ENCODE results near the gene ZNF253. TPM values are rescaled to one million over a fixed set of nuclear protein-coding genes. Genes with fewer than 3 reads are reported as not detected.
A peak's percentile ranks its signal among the peaks of the same experiment; 100 is the strongest.
"Not testable (repeated sequence)": the region's sequence is repeated elsewhere in the genome, so short reads cannot be mapped to it uniquely, and the experiment has no call there.

Gene ZNF253
- total RNA-seq, 2 experiments from 2014 or later, result 29.9 to 39.1 TPM

DNA sequence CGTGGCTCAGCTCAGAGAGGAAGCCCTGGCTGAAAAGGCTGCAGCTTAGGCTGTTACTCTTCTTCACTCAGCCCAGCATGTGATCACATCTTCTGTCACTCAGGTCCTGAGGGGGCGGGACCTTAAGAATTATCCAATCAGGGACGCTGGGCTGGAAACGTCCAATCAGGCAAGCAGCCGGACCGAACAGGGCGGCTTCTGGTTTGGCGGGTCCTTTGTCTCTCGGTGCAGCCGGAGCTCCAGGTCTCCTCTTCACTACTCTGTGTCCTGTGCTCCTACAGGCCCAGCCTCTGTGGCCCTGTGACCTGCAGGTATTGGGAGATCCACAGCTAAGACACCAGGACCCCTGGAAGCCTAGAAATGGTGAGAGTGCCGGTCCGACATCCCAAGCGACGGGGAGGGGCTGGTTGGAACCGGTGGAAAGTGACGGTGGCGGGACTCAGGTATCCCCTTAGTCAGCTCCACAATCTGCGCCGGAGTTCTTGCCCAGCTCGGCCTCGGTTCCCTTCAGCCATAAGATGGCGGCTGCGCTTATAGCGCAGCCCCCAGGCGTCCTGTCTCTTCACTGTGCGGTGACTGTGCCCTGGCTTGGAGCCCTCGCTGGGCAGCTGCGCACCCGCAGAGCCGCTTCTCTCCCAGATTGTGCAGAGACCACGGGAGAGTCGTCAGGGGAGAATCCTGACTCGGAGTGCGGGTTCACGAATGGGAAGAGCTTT, 35.2 kb downstream of the ZNF253 start, which contains the start of gene ZNF93:
ZNF93 (plus strand) TSS at position 218 of the 716 bp plus-strand sequence; CDS start at position 361, 143 bp downstream.
- H3K4me1 ChIP-seq (ENCODE audit: insufficient read depth, low read length, poor library complexity, severe bottlenecking), result peaks cover 12% of the 10 kb centered on the region
- no peaks in the 10 kb centered on the region for H4K20me1 ChIP-seq (ENCODE audit: insufficient read depth, low read length)
- peak within 1 kb of the TSS; percentile 98 for H3K4me3 ChIP-seq (ENCODE audit: low read depth, low read length, poor library complexity, severe bottlenecking)
- H2AFZ ChIP-seq (ENCODE audit: low read length), result peak within 1 kb of the TSS; percentile 95
- H3K36me3 ChIP-seq (ENCODE audit: insufficient read depth, low read length), result peaks cover 38% of the 10 kb centered on the region
- BruUV-seq (replicated peaks), result TSS peak; percentile 44
- ChIA-PET POLR2A (interaction anchor here (0.6 to 2.5 kb wide), 11 partner anchors 11 to 1937 kb away, joined by 3 to 10 read pairs (median 3); partner anchors contain the start of genes ZNF101, ZNF253, ZNF506 and ZNF682), CTCF (ENCODE audit: unreplicated experiment) (interaction anchor here (0.6 kb wide), 1 partner anchor 1241 kb away, joined by 4 read pairs; the partner anchor contains the start of gene ZNF431)
- TF ChIP-seq EZH2phosphoT487 (IDR thresholded peaks at IDR 0.05; ENCODE audit: borderline replicate concordance, low read depth, low read length), result no peak
- TF ChIP-seq, protein P1, sequence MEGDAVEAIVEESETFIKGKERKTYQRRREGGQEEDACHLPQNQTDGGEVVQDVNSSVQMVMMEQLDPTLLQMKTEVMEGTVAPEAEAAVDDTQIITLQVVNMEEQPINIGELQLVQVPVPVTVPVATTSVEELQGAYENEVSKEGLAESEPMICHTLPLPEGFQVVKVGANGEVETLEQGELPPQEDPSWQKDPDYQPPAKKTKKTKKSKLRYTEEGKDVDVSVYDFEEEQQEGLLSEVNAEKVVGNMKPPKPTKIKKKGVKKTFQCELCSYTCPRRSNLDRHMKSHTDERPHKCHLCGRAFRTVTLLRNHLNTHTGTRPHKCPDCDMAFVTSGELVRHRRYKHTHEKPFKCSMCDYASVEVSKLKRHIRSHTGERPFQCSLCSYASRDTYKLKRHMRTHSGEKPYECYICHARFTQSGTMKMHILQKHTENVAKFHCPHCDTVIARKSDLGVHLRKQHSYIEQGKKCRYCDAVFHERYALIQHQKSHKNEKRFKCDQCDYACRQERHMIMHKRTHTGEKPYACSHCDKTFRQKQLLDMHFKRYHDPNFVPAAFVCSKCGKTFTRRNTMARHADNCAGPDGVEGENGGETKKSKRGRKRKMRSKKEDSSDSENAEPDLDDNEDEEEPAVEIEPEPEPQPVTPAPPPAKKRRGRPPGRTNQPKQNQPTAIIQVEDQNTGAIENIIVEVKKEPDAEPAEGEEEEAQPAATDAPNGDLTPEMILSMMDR (conservative IDR thresholded peaks at IDR 0.05; ENCODE audit: low read length), result no peak
- no peaks in the 10 kb centered on the region for H3K9me2 ChIP-seq (ENCODE audit: insufficient read depth, low read length)
- DNase-seq (ENCODE audit: low spot score), result peak; percentile 98
- H3K9me3 ChIP-seq (ENCODE audit: low read length), result peaks cover 16% of the 10 kb centered on the region; the same call in 1 of the 2 replicates
- intact Hi-C loops (cut with micrococcal nuclease; ENCODE audit: unreplicated experiment), result loop anchor here (5.0 kb wide), 3 partner anchors 34 to 234 kb away; partner anchors contain the start of genes ZNF101, ZNF253 and ZNF506
- peak within 1 kb of the TSS; percentile 96 for H3K4me2 ChIP-seq (ENCODE audit: low read length)
- H3K79me2 ChIP-seq (ENCODE audit: insufficient read depth, low read depth, low read length), result peaks cover 32% of the 10 kb centered on the region
- H3K27ac ChIP-seq (ENCODE audit: low read depth, low read length, poor library complexity, severe bottlenecking), result peak within 1 kb of the TSS; percentile 53

DNA sequence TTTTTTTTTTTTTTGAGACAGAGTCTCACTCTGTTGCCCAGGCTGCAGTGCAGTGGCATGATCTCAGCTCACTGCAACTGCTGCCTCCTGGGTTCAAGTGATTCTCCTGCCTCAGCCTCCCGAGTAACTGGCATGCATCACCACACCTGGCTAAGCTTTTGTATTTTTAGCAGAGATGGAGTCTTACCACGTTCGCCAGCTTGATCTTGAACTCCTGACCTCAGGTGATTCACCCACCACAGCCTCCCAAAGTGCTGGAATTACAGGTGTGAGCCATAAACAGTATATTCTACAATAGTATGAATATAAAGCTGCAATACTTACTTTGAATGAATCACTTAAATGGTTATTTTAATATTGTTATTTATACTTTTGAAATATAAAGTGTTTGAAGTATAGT, 41.9 kb downstream of the ZNF253 start:
- Histone ChIP-seq H3K36me3 (ENCODE audit: insufficient read depth, low read length) (peaks cover 86% of the 10 kb centered on the region), H3K79me2 (ENCODE audit: insufficient read depth, low read depth, low read length) (peaks cover 48% of the 10 kb centered on the region; the same call in 1 of the 2 replicates), H3K9me3 (ENCODE audit: low read length) (peaks cover 32% of the 10 kb centered on the region; the same call in 1 of the 2 replicates)
- H3K4me1 ChIP-seq (ENCODE audit: insufficient read depth, low read length, poor library complexity, severe bottlenecking); DNase-seq (ENCODE audit: low spot score); CTCF ChIA-PET (ENCODE audit: unreplicated experiment); H3K27ac ChIP-seq (ENCODE audit: low read depth, low read length, poor library complexity, severe bottlenecking); POLR2A ChIA-PET; H3K9me2 ChIP-seq (ENCODE audit: insufficient read depth, low read length); BruUV-seq (replicated peaks); intact Hi-C loops (cut with micrococcal nuclease; ENCODE audit: unreplicated experiment); H3K4me3 ChIP-seq (ENCODE audit: low read depth, low read length, poor library complexity, severe bottlenecking); H4K20me1 ChIP-seq (ENCODE audit: insufficient read depth, low read length); H2AFZ ChIP-seq (ENCODE audit: low read length); H3K4me2 ChIP-seq (ENCODE audit: low read length): not testable (repeated sequence)

DNA sequence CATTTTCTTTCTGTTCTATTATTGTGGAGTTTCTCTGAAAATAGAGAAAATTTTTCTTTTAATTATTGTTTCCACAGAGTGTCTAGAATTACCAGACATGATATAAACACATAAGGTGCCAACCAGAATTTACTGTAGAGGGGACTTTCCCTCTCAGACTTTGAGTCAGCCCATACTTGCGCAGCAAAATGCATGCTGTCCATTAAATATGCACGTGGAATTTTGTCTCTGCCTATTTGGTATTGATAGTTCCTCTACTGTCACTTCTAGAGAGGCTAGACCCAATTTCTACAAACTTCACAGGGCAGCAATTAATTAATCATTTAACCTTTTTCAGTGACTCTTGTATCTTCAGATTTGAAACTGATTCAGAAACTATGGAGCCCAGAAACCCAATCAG, 44.0 kb downstream of the ZNF253 start:
- Histone ChIP-seq H3K4me2 (ENCODE audit: low read length) (no peak overlapping the region), H3K4me3 (ENCODE audit: low read depth, low read length, poor library complexity, severe bottlenecking) (no peak overlapping the region), H3K9me3 (ENCODE audit: low read length) (peaks cover 28% of the 10 kb centered on the region; the same call in 1 of the 2 replicates), H3K9me2 (ENCODE audit: insufficient read depth, low read length) (no peaks in the 10 kb centered on the region), H4K20me1 (ENCODE audit: insufficient read depth, low read length) (no peaks in the 10 kb centered on the region), H2AFZ (ENCODE audit: low read length) (no peak overlapping the region), H3K27ac (ENCODE audit: low read depth, low read length, poor library complexity, severe bottlenecking) (no peak overlapping the region), H3K4me1 (ENCODE audit: insufficient read depth, low read length, poor library complexity, severe bottlenecking) (no peaks in the 10 kb centered on the region), H3K36me3 (ENCODE audit: insufficient read depth, low read length) (peaks cover 82% of the 10 kb centered on the region), H3K79me2 (ENCODE audit: insufficient read depth, low read depth, low read length) (peaks cover 38% of the 10 kb centered on the region; the same call in 1 of the 2 replicates)
- TF ChIP-seq, protein P1 (conservative IDR thresholded peaks at IDR 0.05; ENCODE audit: low read length), result no peak
- TF ChIP-seq EZH2phosphoT487 (IDR thresholded peaks at IDR 0.05; ENCODE audit: borderline replicate concordance, low read depth, low read length), result no peak
- no peak for DNase-seq (ENCODE audit: low spot score)
- ChIA-PET CTCF (ENCODE audit: unreplicated experiment) (no interaction called here), POLR2A (no interaction called here)
- BruUV-seq (replicated peaks), result no TSS peak
- intact Hi-C loops (cut with micrococcal nuclease; ENCODE audit: unreplicated experiment), result no loop called here
